ACC112 (cell line): ENCODE data around the gene ATXN10.
"Not testable (repeated sequence)": the region's sequence is repeated elsewhere in the genome, so short reads cannot be mapped to it uniquely, and the experiment has no call there.

Experiments
- H2AFZ ChIP-seq: fragments of 200-600 bp; sonication (generic); one replicate; pipeline ENCODE4 v1.6.0; 2017; ENCODE audit warnings: antibody characterized with exemption, low read length; ENCODE audit not compliant: unreplicated experiment
- H3K27ac ChIP-seq: fragments of 200-600 bp; sonication (generic); 2 replicates; pipeline ENCODE4 v1.5.1; 2014; ENCODE audit warnings: low read depth, mild to moderate bottlenecking, antibody characterized with exemption, low read length, moderate library complexity
- H3K27me3 ChIP-seq: fragments of 200-600 bp; sonication (generic); 2 replicates; pipeline ENCODE4 v1.6.1; 2014; ENCODE audit warnings: mild to moderate bottlenecking, antibody characterized with exemption, low read length, moderate library complexity, mixed read lengths; ENCODE audit not compliant: insufficient read depth
- H3K36me3 ChIP-seq: fragments of 200-600 bp; sonication (generic); 2 replicates; pipeline ENCODE4 v1.6.1; 2016; ENCODE audit warnings: mild to moderate bottlenecking, antibody characterized with exemption, low read length, moderate library complexity, mixed read lengths; ENCODE audit not compliant: insufficient read depth
- H3K4me1 ChIP-seq: fragments of 200-600 bp; sonication (generic); one replicate; pipeline ENCODE4 v1.6.1; 2016; ENCODE audit warnings: low read length, mixed read lengths; ENCODE audit not compliant: insufficient read depth, unreplicated experiment, control insufficient read depth
- H3K4me3 ChIP-seq: fragments of 200-600 bp; sonication (generic); 2 replicates; pipeline ENCODE4 v1.5.1; 2014; ENCODE audit warnings: mild to moderate bottlenecking, low read depth, low read length
- H3K79me2 ChIP-seq: fragments of 200-600 bp; sonication (generic); one replicate; pipeline ENCODE4 v1.6.0; 2016; ENCODE audit warnings: low read length; ENCODE audit not compliant: control insufficient read depth, unreplicated experiment, insufficient read depth

Gene ATXN10

DNA sequence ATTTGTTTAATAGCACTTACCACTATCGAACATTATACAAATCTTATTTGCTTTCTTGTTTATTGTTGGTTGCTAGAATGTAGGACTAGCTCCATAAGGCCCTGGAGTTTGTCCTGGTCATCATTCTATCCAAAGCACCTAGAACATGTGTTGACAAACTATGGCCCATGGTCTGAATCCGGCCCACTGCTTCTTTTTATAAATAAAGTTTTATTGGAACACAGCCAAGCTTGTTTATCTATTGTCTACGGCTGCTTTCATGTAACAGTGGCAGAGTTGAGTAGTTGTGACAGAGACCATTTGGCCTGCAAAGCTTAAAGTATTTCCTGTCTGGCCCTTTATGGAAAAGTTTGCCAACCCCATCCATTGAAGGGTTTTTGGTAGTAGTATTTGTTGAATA lies 38.8 kb downstream of the ATXN10 start:
- Histone ChIP-seq H3K27ac (peak overlapping the region; percentile 73; the same call in 1 of the 2 replicates), H3K36me3 (no peaks in the 10 kb centered on the region), H2AFZ (no peak overlapping the region), H3K4me3 (no peak overlapping the region), H3K4me1 (peaks cover 25% of the 10 kb centered on the region), H3K27me3 (no peaks in the 10 kb centered on the region), H3K79me2 (peaks cover 18% of the 10 kb centered on the region)

DNA sequence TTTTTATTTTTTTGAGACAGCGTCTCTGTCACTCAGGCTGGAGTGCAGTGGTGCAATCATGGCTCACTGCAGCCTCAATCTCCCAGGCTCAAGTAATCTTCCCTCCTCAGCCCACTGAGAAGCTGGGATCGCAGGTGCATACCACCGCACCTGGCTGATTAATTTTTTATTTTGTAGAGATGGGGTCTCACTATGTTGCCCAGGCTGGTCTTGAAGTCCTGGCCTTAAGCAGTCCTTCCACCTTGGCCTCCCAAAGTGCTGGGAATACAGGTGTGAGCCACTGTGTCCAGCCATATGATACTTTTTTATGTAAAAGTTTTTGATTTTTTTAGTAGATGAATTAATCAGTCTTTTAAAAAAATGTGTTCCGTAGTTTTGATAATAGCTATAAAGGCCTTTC lies 42.8 kb downstream of the ATXN10 start:
- not testable (repeated sequence) for H3K27me3 ChIP-seq, H3K4me3 ChIP-seq, H2AFZ ChIP-seq, H3K27ac ChIP-seq, H3K36me3 ChIP-seq
- Histone ChIP-seq H3K4me1 (peaks cover 24% of the 10 kb centered on the region), H3K79me2 (peaks cover 16% of the 10 kb centered on the region)

DNA sequence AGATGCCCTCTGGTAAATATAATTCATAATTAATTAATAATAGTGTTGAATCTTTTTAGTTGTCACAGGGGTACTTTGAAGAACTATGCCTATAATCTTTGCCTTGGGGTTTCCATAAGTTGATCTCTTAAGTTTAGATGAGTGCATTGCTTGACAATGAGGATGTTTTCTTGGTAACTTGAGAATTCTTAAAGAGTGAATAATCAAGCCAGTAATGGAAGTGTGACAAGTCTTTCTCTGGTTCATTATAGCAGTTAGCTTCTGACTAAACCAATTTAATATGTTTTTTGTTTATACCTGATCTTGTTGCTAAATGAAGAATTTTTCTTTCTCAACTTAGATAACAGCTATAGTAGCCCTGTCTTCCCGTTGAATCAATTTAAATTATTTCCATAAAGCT lies 46.2 kb downstream of the ATXN10 start:
- H3K79me2 ChIP-seq = peaks cover 10% of the 10 kb centered on the region
- H2AFZ ChIP-seq = no peak overlapping the region
- peaks cover 14% of the 10 kb centered on the region; the same call in 1 of the 2 replicates for H3K36me3 ChIP-seq
- H3K27me3 ChIP-seq = no peaks in the 10 kb centered on the region
- H3K4me1 ChIP-seq = peaks cover 12% of the 10 kb centered on the region
- H3K4me3 ChIP-seq = no peak overlapping the region
- peak overlapping the region; percentile 29 for H3K27ac ChIP-seq

DNA sequence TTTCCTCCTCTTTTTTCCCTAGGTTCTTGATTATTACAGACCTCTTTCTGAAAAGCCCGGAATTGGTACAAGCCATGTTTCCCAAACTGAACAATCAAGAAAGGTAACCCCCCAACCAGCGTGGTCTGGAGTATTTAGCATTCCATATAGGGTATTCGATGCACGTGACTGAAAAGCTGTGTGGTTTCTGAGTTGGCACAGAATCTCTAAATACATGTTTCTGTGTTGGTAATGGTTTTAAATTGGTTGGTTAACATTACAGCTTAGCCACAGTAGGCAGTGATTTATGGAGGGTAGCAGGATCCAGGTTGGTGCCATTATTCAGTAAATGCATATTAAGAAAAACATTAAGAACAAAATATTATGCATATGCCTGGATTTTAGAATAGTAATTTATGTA lies 46.8 kb downstream of the ATXN10 start:
- peaks cover 12% of the 10 kb centered on the region for H3K79me2 ChIP-seq
- H3K4me3 ChIP-seq = no peak overlapping the region
- no peak overlapping the region for H2AFZ ChIP-seq
- H3K27me3 ChIP-seq = no peaks in the 10 kb centered on the region
- H3K36me3 ChIP-seq = peaks cover 14% of the 10 kb centered on the region; the same call in 1 of the 2 replicates
- peaks cover 12% of the 10 kb centered on the region for H3K4me1 ChIP-seq
- peak overlapping the region; percentile 29 for H3K27ac ChIP-seq

DNA sequence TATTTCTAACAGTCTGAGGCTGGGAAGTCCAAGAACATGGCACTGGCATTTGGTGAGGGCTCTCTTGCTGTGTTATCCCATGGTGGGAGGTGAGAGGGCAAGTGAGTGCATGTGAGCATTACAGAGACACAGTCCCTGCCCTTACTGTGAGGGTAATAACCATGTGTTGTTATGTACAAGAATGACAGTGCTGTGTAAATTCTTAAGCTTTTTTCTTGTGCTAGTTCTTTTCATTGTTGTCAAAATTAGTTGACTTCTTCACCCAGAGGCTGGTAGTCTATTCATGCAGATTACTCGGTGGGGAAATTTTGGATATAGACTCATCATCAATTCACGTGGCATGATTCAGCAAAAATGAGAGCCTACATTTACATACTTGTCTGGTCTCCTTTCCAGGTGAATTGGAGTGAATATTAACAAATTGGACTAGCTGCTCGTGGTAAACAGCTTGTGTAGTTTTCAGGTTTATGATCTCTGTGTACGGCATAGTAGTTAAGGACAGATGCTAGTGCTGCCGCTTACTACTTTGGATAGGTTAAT lies 49.3 kb downstream of the ATXN10 start:
- no peak overlapping the region for H3K4me3 ChIP-seq
- peaks cover 14% of the 10 kb centered on the region; the same call in 1 of the 2 replicates for H3K36me3 ChIP-seq
- peaks cover 21% of the 10 kb centered on the region for H3K79me2 ChIP-seq
- no peaks in the 10 kb centered on the region for H3K27me3 ChIP-seq
- H3K4me1 ChIP-seq = peaks cover 18% of the 10 kb centered on the region
- no peak overlapping the region for H3K27ac ChIP-seq
- H2AFZ ChIP-seq = no peak overlapping the region

DNA sequence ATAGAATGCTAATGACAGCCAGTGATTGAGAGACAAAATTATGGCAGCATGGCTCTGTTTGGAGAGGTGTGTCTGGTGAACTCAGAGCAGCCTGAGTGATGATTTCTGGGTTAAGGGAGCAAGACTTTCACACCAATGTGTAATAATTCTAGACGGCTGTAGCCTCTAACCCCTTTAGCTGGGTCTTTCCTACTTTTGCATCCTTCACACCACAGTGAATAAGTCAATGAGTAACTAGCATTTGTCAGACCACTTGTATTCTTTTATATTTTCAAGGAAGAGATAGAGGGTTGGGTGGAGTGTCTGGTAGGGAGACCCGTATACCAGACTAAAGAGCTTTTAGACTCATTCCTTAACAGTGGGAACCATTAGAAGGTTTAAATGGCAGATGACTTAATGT lies 50.4 kb downstream of the ATXN10 start:
- Histone ChIP-seq H2AFZ (no peak overlapping the region), H3K36me3 (peaks cover 14% of the 10 kb centered on the region; the same call in 1 of the 2 replicates), H3K4me1 (peaks cover 20% of the 10 kb centered on the region), H3K79me2 (peaks cover 32% of the 10 kb centered on the region), H3K4me3 (no peak overlapping the region), H3K27ac (no peak overlapping the region), H3K27me3 (no peaks in the 10 kb centered on the region)

DNA sequence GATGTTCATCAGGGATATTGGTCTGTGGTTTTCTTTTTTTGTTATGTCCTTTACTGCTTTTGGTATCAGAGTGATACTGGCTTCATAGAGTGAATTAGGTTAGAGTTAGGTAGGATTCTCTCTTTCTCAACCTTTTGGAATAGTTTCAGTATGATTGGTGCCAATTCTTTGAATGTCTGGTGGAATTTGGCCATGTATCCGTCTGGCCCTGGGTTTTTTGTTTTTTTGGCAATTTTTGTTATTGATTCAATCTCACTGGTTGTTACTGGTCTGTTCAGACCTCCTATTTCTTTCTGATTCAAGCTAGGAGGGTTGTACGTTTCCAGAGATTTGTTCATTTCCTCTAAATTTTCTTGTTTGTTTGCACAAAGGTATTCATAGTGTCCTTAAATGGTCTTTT lies 54.4 kb downstream of the ATXN10 start:
- no peak overlapping the region for H3K4me3 ChIP-seq
- H3K27me3 ChIP-seq = no peaks in the 10 kb centered on the region
- peak overlapping the region; percentile 47; the same call in 1 of the 2 replicates for H3K27ac ChIP-seq
- H3K36me3 ChIP-seq = no peaks in the 10 kb centered on the region
- peaks cover 39% of the 10 kb centered on the region for H3K79me2 ChIP-seq
- H2AFZ ChIP-seq = no peak overlapping the region
- peaks cover 12% of the 10 kb centered on the region for H3K4me1 ChIP-seq

DNA sequence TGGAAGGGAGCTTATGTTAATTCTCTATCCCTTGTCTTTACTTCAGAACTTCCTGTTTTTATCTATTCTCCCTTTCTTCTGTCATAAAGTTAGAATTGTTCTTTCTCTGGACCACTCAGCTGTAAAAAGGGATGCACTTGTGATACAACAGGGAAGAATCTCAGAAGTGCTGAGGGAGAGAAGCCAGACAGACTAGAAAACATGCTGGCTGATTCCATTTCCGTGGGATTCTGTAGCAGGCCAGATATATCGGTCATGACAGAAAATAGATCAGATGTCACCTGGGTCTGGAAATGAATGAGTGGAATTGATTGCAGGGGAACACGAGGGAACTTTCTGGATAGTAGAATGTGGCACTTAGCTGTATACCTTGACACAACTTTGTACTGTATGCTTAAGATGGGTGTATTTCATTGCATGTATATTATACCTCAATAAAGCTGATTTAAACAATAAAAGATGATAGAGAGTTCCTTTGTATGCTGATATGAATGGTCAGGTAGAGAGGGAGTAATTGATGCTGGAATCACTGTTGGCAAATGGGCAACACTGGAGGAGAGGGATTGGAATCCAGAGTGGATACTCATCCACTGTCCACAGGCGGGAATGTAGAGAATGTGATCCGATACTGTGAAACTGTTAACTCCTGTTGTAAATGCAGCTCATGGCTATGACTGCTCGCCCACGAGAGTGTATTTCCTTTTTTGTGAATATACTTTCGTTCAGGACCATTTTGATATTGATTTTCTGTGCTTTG lies 59.6 kb downstream of the ATXN10 start:
- Histone ChIP-seq H3K4me3 (no peak overlapping the region), H3K27me3 (no peaks in the 10 kb centered on the region), H2AFZ (no peak overlapping the region), H3K36me3 (no peaks in the 10 kb centered on the region), H3K27ac (peak overlapping the region; percentile 16; the same call in 1 of the 2 replicates), H3K4me1 (peaks cover 7% of the 10 kb centered on the region), H3K79me2 (peaks cover 18% of the 10 kb centered on the region)

DNA sequence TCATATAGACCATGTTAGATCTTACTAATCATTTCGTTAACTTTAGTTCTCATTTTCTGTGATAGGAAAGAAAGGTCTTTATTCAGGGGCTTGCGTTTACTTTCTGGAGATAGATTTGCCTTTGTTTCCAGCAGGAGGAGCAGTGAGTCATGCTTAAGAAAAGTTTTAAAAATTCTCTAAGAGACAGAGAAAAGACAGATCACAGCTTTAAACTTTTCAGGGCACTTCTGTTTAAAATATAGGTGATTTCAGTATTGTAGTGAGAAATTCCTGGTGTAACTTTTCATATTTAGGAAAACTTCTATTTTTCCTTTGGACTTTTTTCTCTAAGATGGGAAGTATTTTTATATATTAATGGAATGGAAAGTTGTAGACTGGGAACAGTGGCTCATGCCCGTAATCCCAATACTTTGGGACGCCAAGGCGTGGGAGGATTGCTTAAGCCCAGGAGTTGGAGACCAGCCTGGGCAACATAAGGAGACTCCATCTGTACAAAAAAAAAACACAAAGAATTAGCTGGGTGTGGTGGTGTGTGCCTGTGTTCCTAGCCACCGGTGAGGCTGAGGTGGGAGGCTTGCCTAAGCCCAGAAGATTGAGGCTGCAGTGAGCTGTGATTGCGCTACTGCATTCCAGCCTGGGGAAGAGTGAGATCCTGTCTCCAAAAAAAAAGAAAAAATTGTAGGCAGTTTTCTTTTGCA lies 60.3 kb downstream of the ATXN10 start:
- Histone ChIP-seq H3K4me1 (peaks cover 5% of the 10 kb centered on the region), H3K4me3 (no peak overlapping the region), H3K79me2 (peaks cover 11% of the 10 kb centered on the region), H3K27me3 (no peaks in the 10 kb centered on the region), H3K27ac (peak overlapping the region; percentile 16; the same call in 1 of the 2 replicates), H2AFZ (no peak overlapping the region), H3K36me3 (peaks cover 6% of the 10 kb centered on the region; the same call in 1 of the 2 replicates)

DNA sequence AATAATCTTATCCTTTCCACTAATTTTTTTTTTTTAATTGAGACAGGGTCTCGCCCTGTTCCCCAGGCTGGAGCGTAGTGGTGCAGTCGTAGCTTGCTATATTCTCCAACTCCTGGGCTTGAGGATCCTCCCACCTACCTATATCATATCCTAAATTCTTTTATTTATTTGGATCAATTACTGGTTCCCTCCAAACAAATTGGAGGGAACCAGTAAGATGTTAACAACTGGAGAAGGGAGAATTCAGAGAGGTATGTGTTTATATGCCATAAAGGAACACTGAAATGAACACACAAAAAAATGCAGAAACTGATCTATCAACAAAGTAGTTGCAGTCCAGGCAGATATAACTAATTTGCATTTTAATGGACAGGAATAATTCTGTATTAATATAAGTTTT lies 63.6 kb downstream of the ATXN10 start:
- Histone ChIP-seq H3K4me3 (no peak overlapping the region), H3K27me3 (no peaks in the 10 kb centered on the region), H3K79me2 (peaks cover 4% of the 10 kb centered on the region), H3K36me3 (peaks cover 23% of the 10 kb centered on the region), H3K27ac (no peak overlapping the region), H3K4me1 (peaks cover 10% of the 10 kb centered on the region), H2AFZ (no peak overlapping the region)
